ENCODE measurements around the gene FILIP1L. TPM values are rescaled to one million over a fixed set of nuclear protein-coding genes. Genes with fewer than 3 reads are reported as not detected.

The FILIP1L gene
- total and polyA plus RNA-seq, 2 donors (not counting 1 experiment from before 2014, with no cell fraction given): 0.32 to 0.48 TPM

DNA sequence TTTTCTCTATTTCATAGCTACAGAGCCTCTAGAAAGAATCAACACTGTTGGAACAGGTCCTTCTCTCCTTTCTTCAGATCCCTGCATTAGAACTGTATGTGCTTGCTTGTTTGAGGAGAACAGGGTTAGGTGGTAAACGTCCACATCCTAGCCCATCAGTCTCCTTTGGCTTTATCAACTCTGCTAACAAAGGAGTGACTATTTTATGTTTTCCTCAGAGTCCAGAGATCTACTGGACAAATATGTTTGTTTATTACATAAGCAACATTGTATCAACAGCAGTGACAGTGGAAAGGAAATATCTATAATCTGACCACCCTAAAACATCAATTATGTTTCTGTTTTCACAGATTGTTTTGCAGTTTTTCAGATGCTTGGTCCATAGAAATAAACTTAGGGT lies 257.0 kb downstream of the FILIP1L start:
- TF ChIP-seq EZH2 (IDR thresholded peaks at IDR 0.05; ENCODE audit: borderline replicate concordance, insufficient read depth, low read depth, low read length, poor library complexity, severe bottlenecking): no peak
- TF ChIP-seq, protein P1, sequence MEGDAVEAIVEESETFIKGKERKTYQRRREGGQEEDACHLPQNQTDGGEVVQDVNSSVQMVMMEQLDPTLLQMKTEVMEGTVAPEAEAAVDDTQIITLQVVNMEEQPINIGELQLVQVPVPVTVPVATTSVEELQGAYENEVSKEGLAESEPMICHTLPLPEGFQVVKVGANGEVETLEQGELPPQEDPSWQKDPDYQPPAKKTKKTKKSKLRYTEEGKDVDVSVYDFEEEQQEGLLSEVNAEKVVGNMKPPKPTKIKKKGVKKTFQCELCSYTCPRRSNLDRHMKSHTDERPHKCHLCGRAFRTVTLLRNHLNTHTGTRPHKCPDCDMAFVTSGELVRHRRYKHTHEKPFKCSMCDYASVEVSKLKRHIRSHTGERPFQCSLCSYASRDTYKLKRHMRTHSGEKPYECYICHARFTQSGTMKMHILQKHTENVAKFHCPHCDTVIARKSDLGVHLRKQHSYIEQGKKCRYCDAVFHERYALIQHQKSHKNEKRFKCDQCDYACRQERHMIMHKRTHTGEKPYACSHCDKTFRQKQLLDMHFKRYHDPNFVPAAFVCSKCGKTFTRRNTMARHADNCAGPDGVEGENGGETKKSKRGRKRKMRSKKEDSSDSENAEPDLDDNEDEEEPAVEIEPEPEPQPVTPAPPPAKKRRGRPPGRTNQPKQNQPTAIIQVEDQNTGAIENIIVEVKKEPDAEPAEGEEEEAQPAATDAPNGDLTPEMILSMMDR (IDR thresholded peaks at IDR 0.05): no peak
- H3K27me3 ChIP-seq (replicated peaks in 1 of 4; ENCODE audit: control extremely low read depth in 1 of 4, control insufficient read depth in 3 of 4, insufficient read depth in 4 of 4, low read length in 3 of 4): no peaks in the 10 kb centered on the region
- POLR2A ChIA-PET: no interaction called here

DNA sequence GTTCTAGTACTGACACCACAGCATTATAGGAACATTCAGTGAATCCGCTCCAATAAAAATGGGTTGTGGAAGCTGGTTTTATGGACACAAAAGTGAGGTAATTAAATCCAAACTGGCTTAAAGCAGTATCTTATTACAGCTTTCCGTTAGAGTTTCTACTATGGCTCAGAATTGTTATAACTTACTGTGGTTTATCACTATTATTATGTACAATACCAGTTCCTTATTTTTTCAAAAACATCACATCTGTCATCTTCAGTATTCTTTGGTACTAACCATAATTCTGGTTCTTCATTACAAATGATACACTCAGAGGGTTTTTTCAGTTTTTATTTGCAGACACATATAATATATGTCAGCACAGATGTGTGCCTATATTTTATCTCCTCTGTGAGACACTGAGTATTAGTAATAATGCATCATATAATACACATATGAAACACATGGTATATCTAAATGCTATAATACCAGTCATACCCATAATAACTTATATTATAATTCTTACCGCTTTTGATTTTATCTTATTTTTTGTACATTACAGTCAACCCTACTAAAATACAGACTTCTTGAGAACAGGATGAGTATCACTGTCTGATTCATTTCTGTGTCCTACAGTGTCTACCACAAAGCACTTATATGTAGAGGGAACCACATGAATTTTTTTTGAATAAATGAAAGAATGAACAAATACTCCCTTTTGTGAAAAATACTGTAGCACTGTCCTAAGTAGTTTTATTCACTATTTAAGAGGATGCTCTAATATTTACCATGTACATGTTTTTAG lies 257.7 kb downstream of the FILIP1L start:
- CTCF ChIA-PET: no interaction called here
- peaks cover 5% of the 10 kb centered on the region for H3K79me2 ChIP-seq (ENCODE audit: control insufficient read depth, insufficient read depth, low read length)
- intact Hi-C loops (cut with micrococcal nuclease): no loop called here

More for the DNA sequence above, 257.0 kb downstream of the FILIP1L start:
- no peaks in the 10 kb centered on the region for H3K9me3 ChIP-seq (ENCODE audit: control extremely low read depth in 1 of 3, control insufficient read depth in 2 of 3, insufficient read depth in 1 of 3, low read length in 2 of 3)
- H3K4me3 ChIP-seq (ENCODE audit: control extremely low read depth in 1 of 5, extremely low read depth in 1 of 5, insufficient read depth in 1 of 5, low read depth in 2 of 5, low read length in 4 of 5): no peak overlapping the region
- intact Hi-C loops (cut with micrococcal nuclease): no loop called here
- no peaks in the 10 kb centered on the region for H4K20me1 ChIP-seq (ENCODE audit: control insufficient read depth, insufficient read depth, low read length, poor library complexity, severe bottlenecking)
- H3K79me2 ChIP-seq (ENCODE audit: control insufficient read depth, insufficient read depth, low read length): peaks cover 5% of the 10 kb centered on the region
- no peak for ATAC-seq (ENCODE audit: low read depth)
- H2AFZ ChIP-seq (ENCODE audit: insufficient read depth, low read depth, low read length, poor library complexity, severe bottlenecking): no peak overlapping the region
- no peaks in the 10 kb centered on the region for H3K36me3 ChIP-seq (replicated peaks in 1 of 2; ENCODE audit: control extremely low read depth in 1 of 2, control insufficient read depth in 1 of 2, extremely low read depth in 1 of 2, insufficient read depth in 2 of 2, low read length in 1 of 2)
- Mint-ChIP-seq H3K4me1 (peaks cover 3% of the 10 kb centered on the region), H3K27ac (no peak overlapping the region), H3K4me3 (no peak overlapping the region), H3K9me3 (ENCODE audit: insufficient read depth) (no peaks in the 10 kb centered on the region), H3K27me3 (no peaks in the 10 kb centered on the region)
- no peak overlapping the region for H3K27ac ChIP-seq (ENCODE audit: low read length in 2 of 2)
- no peak for DNase-seq
- CTCF ChIA-PET: no interaction called here
- no peaks in the 10 kb centered on the region for H3K4me1 ChIP-seq (ENCODE audit: control insufficient read depth in 2 of 2, insufficient read depth in 2 of 2, low read length in 2 of 2)
- no peak overlapping the region for H3K9ac ChIP-seq (ENCODE audit: low read length)
- H3K4me2 ChIP-seq (replicated peaks; ENCODE audit: low read depth, low read length, poor library complexity, severe bottlenecking): no peak overlapping the region
- no CpG with 5 or more reads among the region's 1 CpG for WGBS (ENCODE audit: insufficient coverage)

More for the DNA sequence above, 257.7 kb downstream of the FILIP1L start:
- Histone ChIP-seq H3K36me3 (replicated peaks in 1 of 2; ENCODE audit: control extremely low read depth in 1 of 2, control insufficient read depth in 1 of 2, extremely low read depth in 1 of 2, insufficient read depth in 2 of 2, low read length in 1 of 2) (no peaks in the 10 kb centered on the region), H3K4me3 (ENCODE audit: control extremely low read depth in 1 of 5, extremely low read depth in 1 of 5, insufficient read depth in 1 of 5, low read depth in 2 of 5, low read length in 4 of 5) (no peak overlapping the region), H3K9me3 (ENCODE audit: control extremely low read depth in 1 of 3, control insufficient read depth in 2 of 3, insufficient read depth in 1 of 3, low read length in 2 of 3) (no peaks in the 10 kb centered on the region), H2AFZ (ENCODE audit: insufficient read depth, low read depth, low read length, poor library complexity, severe bottlenecking) (no peak overlapping the region), H3K27me3 (replicated peaks in 1 of 4; ENCODE audit: control extremely low read depth in 1 of 4, control insufficient read depth in 3 of 4, insufficient read depth in 4 of 4, low read length in 3 of 4) (no peaks in the 10 kb centered on the region), H3K4me1 (ENCODE audit: control insufficient read depth in 2 of 2, insufficient read depth in 2 of 2, low read length in 2 of 2) (no peaks in the 10 kb centered on the region), H4K20me1 (ENCODE audit: control insufficient read depth, insufficient read depth, low read length, poor library complexity, severe bottlenecking) (no peaks in the 10 kb centered on the region), H3K4me2 (replicated peaks; ENCODE audit: low read depth, low read length, poor library complexity, severe bottlenecking) (no peak overlapping the region), H3K27ac (ENCODE audit: low read length in 2 of 2) (no peak overlapping the region), H3K9ac (ENCODE audit: low read length) (no peak overlapping the region)
- Mint-ChIP-seq H3K4me3 (no peak overlapping the region), H3K4me1 (peaks cover 3% of the 10 kb centered on the region), H3K27me3 (no peaks in the 10 kb centered on the region), H3K27ac (no peak overlapping the region), H3K9me3 (ENCODE audit: insufficient read depth) (no peaks in the 10 kb centered on the region)
- no peak for TF ChIP-seq EZH2 (IDR thresholded peaks at IDR 0.05; ENCODE audit: borderline replicate concordance, insufficient read depth, low read depth, low read length, poor library complexity, severe bottlenecking)
- TF ChIP-seq, protein P1 (IDR thresholded peaks at IDR 0.05): no peak
- POLR2A ChIA-PET: no interaction called here
- no CpG with 5 or more reads among the region's 3 CpGs for WGBS (ENCODE audit: insufficient coverage)
- DNase-seq (no peak), ATAC-seq (ENCODE audit: low read depth) (no peak)

All from B cell (primary cell).